ENCODE measurements around the gene SCUBE1.

DNA sequence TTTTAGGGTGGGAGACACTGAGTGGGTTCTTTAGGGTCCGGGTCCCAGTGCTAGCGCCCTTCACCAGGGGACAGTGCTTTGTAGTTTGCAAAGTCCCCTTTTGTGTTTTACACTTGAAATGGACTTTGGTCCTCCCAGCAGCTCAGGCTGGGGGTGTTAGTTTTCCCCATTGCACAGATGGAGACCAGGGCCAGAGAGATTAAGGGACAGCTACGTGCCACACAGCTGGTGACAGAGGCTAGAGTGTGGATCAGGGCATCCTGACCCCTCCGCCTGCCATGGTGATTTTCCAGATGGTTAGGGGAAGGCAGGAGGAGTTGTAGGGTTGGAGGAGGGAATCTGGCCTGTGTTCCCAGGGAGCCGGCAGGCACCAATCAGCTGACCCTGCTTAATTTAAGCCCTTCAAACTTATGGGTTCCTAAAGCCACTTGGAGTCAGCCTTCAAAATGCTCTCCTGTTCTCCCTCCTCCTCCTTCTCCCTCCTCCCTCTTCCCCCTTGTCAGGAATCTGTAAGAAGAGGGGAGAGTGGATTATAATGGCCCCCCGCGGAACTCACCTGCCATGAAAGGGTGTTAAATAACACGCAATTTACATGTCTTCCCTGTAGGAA lies 46.2 kb upstream of the SCUBE1 start:
- TF ChIP-seq, protein P1, sequence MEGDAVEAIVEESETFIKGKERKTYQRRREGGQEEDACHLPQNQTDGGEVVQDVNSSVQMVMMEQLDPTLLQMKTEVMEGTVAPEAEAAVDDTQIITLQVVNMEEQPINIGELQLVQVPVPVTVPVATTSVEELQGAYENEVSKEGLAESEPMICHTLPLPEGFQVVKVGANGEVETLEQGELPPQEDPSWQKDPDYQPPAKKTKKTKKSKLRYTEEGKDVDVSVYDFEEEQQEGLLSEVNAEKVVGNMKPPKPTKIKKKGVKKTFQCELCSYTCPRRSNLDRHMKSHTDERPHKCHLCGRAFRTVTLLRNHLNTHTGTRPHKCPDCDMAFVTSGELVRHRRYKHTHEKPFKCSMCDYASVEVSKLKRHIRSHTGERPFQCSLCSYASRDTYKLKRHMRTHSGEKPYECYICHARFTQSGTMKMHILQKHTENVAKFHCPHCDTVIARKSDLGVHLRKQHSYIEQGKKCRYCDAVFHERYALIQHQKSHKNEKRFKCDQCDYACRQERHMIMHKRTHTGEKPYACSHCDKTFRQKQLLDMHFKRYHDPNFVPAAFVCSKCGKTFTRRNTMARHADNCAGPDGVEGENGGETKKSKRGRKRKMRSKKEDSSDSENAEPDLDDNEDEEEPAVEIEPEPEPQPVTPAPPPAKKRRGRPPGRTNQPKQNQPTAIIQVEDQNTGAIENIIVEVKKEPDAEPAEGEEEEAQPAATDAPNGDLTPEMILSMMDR (conservative IDR thresholded peaks at IDR 0.05; ENCODE audit: low read length) = no peak
- no peak for TF ChIP-seq EZH2phosphoT487 (IDR thresholded peaks at IDR 0.05; ENCODE audit: borderline replicate concordance)

All from Loucy (cell line).